Measurements from ENCODE around the gene NUP160. TPM values are rescaled to one million over a fixed set of nuclear protein-coding genes. Genes with fewer than 3 reads are reported as not detected.
"Not testable (repeated sequence)": the region's sequence is repeated elsewhere in the genome, so short reads cannot be mapped to it uniquely, and the experiment has no call there.

NUP160 gene
- total RNA-seq, 1 donor from 2014 or later, result 21.4 TPM

DNA sequence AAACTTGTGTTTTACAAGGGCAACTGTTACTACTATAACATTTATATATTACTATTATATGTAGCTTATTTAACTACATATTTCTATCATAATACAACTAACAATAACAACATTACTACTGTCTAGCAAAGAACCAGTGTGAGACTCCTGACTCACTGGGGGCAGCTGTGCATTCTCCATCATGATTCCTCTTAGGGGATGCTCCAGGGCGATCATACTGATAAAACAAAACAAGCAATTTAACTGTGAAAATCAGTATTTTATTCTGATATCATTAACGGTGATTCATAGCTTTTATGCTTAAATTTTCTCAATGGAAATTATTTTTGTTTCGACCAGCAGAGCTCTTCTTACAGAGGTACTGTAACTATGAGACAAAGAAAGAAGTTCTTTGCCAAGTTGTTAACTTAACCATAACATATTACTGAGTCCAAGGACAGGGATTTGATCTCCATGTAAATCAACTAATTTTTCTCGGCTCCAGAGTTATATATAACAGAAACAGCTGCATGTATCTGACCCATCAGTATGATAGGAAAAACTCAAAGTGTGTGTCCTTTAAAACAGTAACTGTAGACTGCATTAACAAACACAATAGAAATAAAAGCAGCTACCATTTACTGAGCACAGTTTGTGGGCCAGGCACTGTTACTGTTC, 56.2 kb downstream of the NUP160 start:
- ATAC-seq, result no peak

DNA sequence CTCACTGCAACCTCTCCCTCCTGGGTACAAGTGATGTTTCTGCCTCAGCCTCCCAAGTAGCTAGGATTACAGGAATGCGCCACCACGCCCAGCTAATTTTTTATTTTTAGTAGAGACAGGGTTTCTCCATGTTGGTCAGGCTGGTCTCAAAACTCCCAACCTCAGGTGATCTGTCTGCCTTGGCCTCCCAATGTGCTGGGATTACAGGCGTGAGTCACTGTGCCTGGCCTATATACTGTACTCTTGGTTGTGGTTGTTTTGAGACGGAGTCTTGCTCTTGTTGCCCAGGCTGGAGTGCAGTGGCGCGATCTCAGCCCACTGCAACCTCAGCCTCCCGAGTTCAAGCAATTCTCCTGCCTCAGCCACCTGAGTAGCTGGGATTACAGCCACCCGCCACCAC, 58.1 kb downstream of the NUP160 start:
- not testable (repeated sequence) for ATAC-seq

DNA sequence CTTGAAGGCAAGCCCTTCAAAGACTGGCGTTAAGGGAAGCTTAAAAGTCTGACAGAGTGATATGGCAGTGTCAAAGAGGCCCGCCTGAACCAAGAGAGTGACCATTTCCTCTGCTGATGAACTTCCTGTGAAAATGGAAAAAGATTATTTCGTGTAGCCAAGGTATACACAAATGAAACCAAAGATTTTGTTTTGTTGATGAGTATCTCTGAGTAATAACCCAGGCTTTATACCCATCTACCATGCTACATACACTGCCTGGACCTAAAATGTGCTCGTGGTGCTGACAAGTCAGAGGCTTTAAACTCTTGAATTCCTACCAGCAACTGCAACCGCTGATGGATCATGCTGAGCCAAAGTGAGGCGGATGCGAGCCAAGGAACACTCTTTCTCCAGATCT, 60.0 kb downstream of the NUP160 start:
- no peak for ATAC-seq

DNA sequence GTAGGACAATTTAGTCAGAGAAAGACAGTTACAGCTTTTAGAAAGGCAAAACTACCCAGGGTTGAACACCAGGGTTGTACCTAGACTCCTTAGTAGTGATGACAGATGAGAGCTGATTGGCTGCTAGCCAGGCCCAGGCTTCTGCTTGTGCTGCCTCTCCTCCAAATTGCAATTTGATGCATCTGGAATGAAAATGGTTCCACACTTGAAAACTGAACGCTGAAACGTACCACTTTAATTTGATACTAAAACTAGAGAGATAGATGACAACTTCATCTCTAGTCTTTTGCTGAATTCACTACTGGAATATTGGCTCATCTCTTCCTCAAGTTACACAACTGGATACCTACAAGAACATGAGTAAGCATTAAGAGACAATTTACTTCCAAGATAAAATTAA, 61.8 kb downstream of the NUP160 start:
- no peak for ATAC-seq

DNA sequence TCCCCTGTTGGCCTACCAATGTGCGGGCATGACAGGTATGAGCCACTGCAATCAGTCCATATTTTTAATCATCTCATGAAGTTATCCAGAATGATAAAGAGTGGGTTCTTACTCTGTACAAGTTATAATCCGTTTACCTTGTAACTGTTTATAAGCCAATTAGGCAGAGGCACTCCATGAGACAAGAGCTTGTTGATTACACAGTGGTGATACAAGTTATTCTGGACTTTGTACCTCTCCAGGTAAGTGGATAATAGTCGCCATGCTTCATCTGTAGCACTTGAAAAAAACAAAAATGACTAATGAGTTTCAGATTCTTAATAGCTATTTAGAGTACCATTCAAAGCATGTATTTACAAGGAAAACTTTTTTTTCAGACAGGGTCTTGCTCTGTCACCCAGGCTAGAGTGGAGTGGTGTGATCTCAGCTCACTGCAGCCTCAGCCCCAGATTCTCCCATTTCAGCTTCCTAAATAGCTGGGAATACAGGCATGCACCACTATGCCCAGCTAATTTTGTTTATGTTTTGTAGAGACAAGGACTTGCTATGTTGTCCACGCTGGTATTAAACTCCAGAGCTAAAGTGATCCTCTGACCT, 63.3 kb downstream of the NUP160 start:
- ATAC-seq, result no peak

GRCh38 chr11:47783087-47783610, 65.0 kb downstream of the NUP160 start:
- ATAC-seq, result no peak

DNA sequence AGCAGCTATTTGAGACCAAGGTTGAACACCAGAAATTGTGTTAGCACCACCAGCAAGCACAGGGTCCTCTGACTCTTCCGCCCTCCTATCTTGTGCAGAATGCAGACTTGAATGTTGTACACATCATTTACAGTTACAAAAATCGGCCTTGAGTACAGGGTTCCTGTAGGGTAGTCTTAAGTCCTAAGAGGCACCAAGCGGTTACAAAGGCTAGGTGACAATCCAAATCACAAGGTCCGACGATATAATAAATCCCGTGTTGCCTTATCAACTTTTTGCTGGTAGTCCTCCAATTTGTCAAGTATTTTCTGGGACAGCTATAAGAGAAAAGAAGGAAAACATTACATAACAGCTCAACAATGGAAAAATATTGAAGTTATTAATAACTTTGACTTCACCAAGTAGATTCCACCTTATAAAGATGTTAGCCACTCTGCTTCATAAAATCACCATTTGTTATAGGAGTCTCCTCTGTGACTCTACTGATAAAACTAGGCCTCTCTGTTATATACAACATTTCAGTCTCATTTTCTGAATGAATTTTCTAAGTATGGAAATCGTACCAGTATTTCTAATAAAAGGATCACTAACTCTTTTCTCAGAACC, 69.2 kb downstream of the NUP160 start:
- no peak for ATAC-seq

DNA sequence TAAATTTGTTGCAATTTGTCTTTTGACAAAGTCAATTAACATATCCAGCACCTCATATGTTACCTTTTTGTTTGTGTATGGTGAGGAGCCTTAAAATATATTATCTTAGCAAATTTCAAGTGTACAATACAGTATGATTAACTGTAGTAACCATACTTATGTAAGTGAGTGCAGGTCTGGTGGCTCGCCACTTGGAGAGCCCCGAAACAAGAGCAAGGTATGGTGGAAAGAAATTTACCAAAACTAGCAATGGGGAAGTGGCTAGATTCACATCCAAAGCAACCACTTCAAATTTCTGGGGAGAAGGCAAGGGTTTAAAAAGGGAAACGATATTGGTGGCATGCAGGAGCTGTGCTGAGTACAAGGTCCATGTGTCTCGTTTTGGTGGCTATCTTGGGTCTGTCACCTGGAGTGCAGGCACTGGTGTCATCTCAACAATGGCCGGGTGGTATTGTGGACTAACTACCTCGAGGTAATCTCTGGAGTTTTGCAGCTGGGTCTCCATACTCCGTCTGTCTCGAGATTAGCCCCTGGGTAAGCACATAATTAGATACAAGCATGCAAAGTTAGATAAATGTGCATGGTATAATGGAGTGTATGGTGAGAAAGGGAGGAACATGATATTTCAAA, 72.8 kb downstream of the NUP160 start:
- ATAC-seq, result no peak

DNA sequence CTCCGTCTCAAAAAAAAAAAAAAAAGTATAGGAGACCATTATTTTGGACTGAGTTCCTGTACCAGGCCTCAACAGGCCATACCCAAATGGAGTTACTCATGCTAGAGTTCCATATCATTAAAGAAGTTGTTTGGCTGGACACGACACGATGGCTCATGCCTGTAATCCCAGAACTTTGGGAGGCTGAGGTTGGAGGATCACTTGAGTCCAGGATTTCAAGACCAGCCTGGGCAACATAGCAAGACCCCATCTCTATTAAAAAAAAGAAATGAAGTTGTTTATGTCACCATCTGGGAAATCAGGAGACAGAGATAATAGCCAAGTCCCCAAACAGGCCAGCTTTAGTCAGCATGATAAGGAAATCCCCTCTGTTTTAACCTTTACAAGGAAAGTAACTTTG, 74.3 kb downstream of the NUP160 start:
- no peak for ATAC-seq

- ATAC-seq, result not testable (repeated sequence)
These were observed 78.6 kb downstream of the NUP160 start for GRCh38 chr11:47769556-47769955.

DNA sequence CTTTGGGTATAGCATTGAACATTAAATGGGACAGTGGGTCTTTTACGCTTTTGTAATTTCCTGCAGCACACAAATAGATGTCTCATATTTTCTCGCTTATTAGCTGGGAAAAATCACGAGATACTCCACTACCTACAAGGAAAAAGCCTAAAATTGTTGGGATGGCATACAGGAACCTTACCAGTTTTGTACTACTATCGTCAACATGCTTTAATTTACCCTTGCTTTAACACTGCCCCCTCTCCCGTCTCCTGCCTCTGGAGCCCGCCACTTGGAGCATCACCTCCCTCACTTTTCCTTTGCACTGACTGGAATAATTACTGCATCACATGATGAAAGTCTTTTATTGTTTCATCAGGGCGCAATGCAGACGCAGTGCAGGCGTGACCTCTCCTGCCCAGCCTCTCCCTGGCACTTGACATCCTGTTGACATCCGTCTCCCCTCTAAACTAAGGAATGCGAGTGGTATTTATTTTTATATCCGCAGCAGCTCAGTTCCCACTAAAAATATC, 80.0 kb downstream of the NUP160 start:
- ATAC-seq, result peak; percentile 66

GRCh38 chr11:47766509-47767227, 81.5 kb downstream of the NUP160 start:
- peak; percentile 67 for ATAC-seq

DNA sequence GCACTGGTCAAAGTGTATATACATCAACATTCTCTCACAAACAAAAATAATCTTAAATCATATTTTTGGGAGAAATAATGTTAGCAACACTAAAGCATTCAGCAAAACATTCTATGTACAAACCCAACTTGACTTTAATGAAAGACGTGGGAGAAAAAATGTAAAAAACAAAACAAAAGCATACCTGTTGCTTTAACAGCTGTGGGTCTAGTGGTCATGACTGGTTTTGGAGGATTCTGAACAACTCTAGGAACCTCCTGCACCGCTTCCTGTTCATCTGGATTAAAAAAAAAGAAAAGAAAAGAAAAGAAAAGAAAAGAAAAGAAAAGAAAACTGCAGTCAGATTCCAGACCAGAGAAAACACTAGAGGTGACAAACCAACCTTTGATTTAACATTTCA, 83.1 kb downstream of the NUP160 start:
- ATAC-seq, result no peak

DNA sequence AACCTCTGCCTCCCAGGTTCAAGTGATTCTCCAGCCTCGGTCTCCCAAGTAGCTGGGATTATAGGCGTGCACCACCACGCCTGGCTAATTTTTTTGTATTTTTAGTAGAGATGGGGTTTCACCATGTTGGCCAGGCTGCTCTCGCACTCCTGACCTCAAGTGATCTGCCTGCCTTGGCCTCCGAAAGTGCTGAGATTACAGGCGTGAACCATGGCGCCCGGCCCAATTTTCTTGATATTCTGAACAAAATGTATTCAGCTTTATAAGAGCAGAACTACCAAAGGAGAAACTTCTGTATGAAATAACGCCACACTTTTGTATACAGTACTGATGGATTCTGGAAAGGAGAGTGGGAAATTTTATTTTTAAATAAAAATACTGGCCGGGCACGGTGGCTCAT, 88.9 kb downstream of the NUP160 start:
- ATAC-seq, result not testable (repeated sequence)

GRCh38 chr11:47756208-47756607, 91.9 kb downstream of the NUP160 start:
- no peak for ATAC-seq

DNA sequence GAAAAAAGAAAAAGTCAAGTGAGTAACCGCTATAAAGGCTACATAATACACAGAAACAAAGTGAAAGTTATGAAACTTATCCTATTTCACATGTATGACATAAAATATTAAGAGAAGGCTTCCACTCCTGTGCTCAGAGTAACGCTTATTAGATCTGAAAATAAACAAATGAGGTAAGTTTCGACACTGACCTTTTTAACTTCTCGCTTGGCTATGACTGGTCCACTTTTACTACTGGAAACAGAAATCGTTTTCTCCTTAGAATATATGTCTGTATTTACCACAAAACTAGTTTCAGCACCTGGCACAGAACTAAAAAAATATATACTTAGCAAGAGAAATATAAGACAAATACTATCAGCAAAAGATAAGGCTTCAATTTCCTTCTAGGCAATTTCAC, 97.4 kb downstream of the NUP160 start:
- ATAC-seq, result no peak

- not testable (repeated sequence) for ATAC-seq
These were observed 105.7 kb downstream of the NUP160 start for GRCh38 chr11:47742494-47742893.

GRCh38 chr11:47737817-47738216, 110.3 kb downstream of the NUP160 start:
- ATAC-seq, result not testable (repeated sequence)

- ATAC-seq, result no peak
These were observed 115.9 kb downstream of the NUP160 start for GRCh38 chr11:47732271-47732670.

DNA sequence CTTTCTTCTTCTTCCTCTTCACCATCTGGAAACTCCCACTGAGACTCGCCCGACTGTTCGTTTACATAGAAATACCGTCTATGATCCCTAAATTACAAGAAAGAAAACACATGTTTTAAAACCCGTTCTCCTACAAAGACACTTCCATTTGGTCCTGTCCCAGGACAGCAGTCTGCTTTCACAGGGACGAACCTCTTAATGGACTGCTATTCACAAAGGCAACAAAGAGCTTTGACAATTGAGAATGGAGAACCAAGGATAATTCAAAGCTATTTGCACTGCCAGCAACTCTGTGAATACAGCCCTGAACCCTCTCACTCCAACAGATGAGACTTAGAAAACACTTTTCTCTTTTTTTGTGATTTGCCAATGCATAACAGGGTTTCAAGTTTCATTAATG, 116.7 kb downstream of the NUP160 start:
- ATAC-seq, result no peak

Data from esophagus mucosa (tissue), 1 donor.